B cell (primary cell): ENCODE results near the gene WDR87. TPM values are rescaled to one million over a fixed set of nuclear protein-coding genes. Genes with fewer than 3 reads are reported as not detected.

Experiments
- ATAC-seq: fragments of 200-7000 bp; cut with Tn5 transposase; one replicate; pipeline ENCODE4 v1.10.0; 2021; ENCODE audit warnings: low read depth, mild to moderate bottlenecking, moderate number of reproducible peaks, moderate library complexity
- CTCF ChIA-PET: fragments of 350-600 bp; sonication (Branson Sonifier 250); formaldehyde crosslinking; loops from one replicate; lab custom pipeline; 2021; ENCODE audit warnings: antibody characterized with exemption, inconsistent platforms; lab: Charles Lee
- POLR2A ChIA-PET: fragments of 350-600 bp; sonication (Branson Sonifier 250); formaldehyde crosslinking; loops from one replicate; lab custom pipeline; 2021; ENCODE audit warnings: antibody characterized with exemption; lab: Charles Lee
- DNase-seq: peaks from one replicate; pipeline ENCODE4 v3.0.0; 2013
- H2AFZ ChIP-seq: 2 replicates; pipeline ENCODE4 v1.6.1; 2012; ENCODE audit warnings: mild to moderate bottlenecking, low read depth, low read length; ENCODE audit not compliant: insufficient read depth, poor library complexity, severe bottlenecking
- H3K27ac ChIP-seq, 2 donors: 1 replicate in 1 of 2; 2 replicates in 1 of 2; pipeline ENCODE4 v1.5.1; 2012 to 2013; ENCODE audit warnings: low read length in 2 of 2, mild to moderate bottlenecking in 2 of 2, moderate library complexity in 1 of 2
- H3K27me3 ChIP-seq, 4 experiments: fragments of 200-600 bp in 1 of 4; sonication (generic) in 1 of 4; replicated peaks in 1 of 4; 1 replicate in 2 of 4; 2 replicates in 2 of 4; pipeline versions ENCODE4 v1.6.1 to v1.7.0; 2013 to 2016; ENCODE audit warnings: low read length in 3 of 4, mild to moderate bottlenecking in 2 of 4, mixed read lengths in 1 of 4, moderate library complexity in 1 of 4; ENCODE audit not compliant: insufficient read depth in 4 of 4, control insufficient read depth in 3 of 4; ENCODE audit errors: control extremely low read depth in 1 of 4
- H3K36me3 ChIP-seq, 2 experiments: replicated peaks in 1 of 2; 1 replicate in 1 of 2; 2 replicates in 1 of 2; pipeline versions ENCODE4 v1.6.1 to v1.7.1; 2013; ENCODE audit warnings: low read length in 1 of 2; ENCODE audit not compliant: insufficient read depth in 2 of 2, control insufficient read depth in 1 of 2; ENCODE audit errors: control extremely low read depth in 1 of 2, extremely low read depth in 1 of 2
- H3K4me1 ChIP-seq, 2 donors: fragments of 200-600 bp in 1 of 2; sonication (generic) in 1 of 2; 1 replicate in 1 of 2; 2 replicates in 1 of 2; pipeline versions ENCODE4 v1.5.1 to v1.6.1; 2013 to 2017; ENCODE audit warnings: low read length in 2 of 2; ENCODE audit not compliant: control insufficient read depth in 2 of 2, insufficient read depth in 2 of 2
- H3K4me2 ChIP-seq: replicated peaks from 2 replicates; pipeline ENCODE3; 2012; ENCODE audit warnings: mild to moderate bottlenecking, low read depth, low read length; ENCODE audit not compliant: poor library complexity, severe bottlenecking
- H3K4me3 ChIP-seq, 5 experiments: fragments of 200-600 bp in 1 of 5; sonication (generic) in 1 of 5; 1 replicate in 3 of 5; 2 replicates in 2 of 5; pipeline versions ENCODE4 v1.5.1 to v1.7.0; 2011 to 2016; ENCODE audit warnings: low read length in 4 of 5, mild to moderate bottlenecking in 4 of 5, low read depth in 2 of 5, control low read depth in 1 of 5, moderate library complexity in 1 of 5; ENCODE audit not compliant: insufficient read depth in 1 of 5; ENCODE audit errors: control extremely low read depth in 1 of 5, extremely low read depth in 1 of 5
- H3K79me2 ChIP-seq: fragments of 200-600 bp; sonication (generic); one replicate; pipeline ENCODE4 v1.6.0; 2016; ENCODE audit warnings: low read length; ENCODE audit not compliant: control insufficient read depth, insufficient read depth
- H3K9ac ChIP-seq: fragments of 200-600 bp; sonication (generic); 2 replicates; pipeline ENCODE4 v1.6.1; 2017; ENCODE audit warnings: mild to moderate bottlenecking, low read length, moderate library complexity
- H3K9me3 ChIP-seq, 3 donors: one replicate each; pipeline versions ENCODE4 v1.6.1 to v1.7.1; 2013; ENCODE audit warnings: low read length in 2 of 3; ENCODE audit not compliant: control insufficient read depth in 2 of 3, insufficient read depth in 1 of 3; ENCODE audit errors: control extremely low read depth in 1 of 3
- H4K20me1 ChIP-seq: 2 replicates; pipeline ENCODE4 v1.6.0; 2012; ENCODE audit warnings: mild to moderate bottlenecking, low read length; ENCODE audit not compliant: insufficient read depth, control insufficient read depth, poor library complexity, severe bottlenecking
- H3K27ac Mint-ChIP-seq: one replicate; pipeline ENCODE4 v1.8.0; 2021; ENCODE audit warnings: mixed read lengths
- H3K27me3 Mint-ChIP-seq: one replicate; pipeline ENCODE4 v1.8.0; 2021; ENCODE audit warnings: mixed read lengths
- H3K4me1 Mint-ChIP-seq: one replicate; pipeline ENCODE4 v1.8.0; 2021; ENCODE audit warnings: mixed read lengths
- H3K4me3 Mint-ChIP-seq: one replicate; pipeline ENCODE4 v1.8.0; 2021; ENCODE audit warnings: mixed read lengths
- H3K9me3 Mint-ChIP-seq: one replicate; pipeline ENCODE4 v1.8.0; 2022; ENCODE audit warnings: mixed read lengths; ENCODE audit not compliant: insufficient read depth
- EZH2 ChIP-seq: IDR thresholded peaks from 2 replicates; pipeline ENCODE4 v1.6.1; 2012; ENCODE audit warnings: borderline replicate concordance, low read depth, mild to moderate bottlenecking, moderate library complexity, low read length; ENCODE audit not compliant: insufficient read depth, poor library complexity, severe bottlenecking
- WGBS: methylation state at CpG from one replicate; pipeline ENCODE4 v1.1.5; 2013; ENCODE audit warnings: missing lambda C conversion rate; ENCODE audit not compliant: insufficient coverage; 5-methylcytosine and 5-hydroxymethylcytosine counted together
- intact Hi-C: fragments of 100-400 bp; cut with micrococcal nuclease; formaldehyde crosslinking; loops from one replicate; pipeline ENCODE4 v1.10.0; 2022
- polyA plus RNA-seq: library from polyadenylated mRNA; depleted of rRNA; stranded (reverse); fragments of >200 nt; gene quantifications from 2 replicates; pipeline ENCODE4 v1.2.3, GENCODE V29; 2012
- total RNA-seq, 2 donors: library from RNA; stranded (reverse); fragments of 120-200 nt in 1 of 2; gene quantifications; 1 replicate in 1 of 2; 2 replicates in 1 of 2; pipeline versions ENCODE4 v1.2.3 to v1.2.4, GENCODE V29; 2013 to 2022
- TF ChIP-seq, protein P1 (sequence below): fragments of 200-600 bp; IDR thresholded peaks from one replicate; pipeline ENCODE4 v1.8.0; 2022; ENCODE audit warnings: antibody characterized with exemption, mild to moderate bottlenecking

The WDR87 gene
- total and polyA plus RNA-seq, 2 donors (not counting 1 experiment from before 2014, with no cell fraction given), result not detected

DNA sequence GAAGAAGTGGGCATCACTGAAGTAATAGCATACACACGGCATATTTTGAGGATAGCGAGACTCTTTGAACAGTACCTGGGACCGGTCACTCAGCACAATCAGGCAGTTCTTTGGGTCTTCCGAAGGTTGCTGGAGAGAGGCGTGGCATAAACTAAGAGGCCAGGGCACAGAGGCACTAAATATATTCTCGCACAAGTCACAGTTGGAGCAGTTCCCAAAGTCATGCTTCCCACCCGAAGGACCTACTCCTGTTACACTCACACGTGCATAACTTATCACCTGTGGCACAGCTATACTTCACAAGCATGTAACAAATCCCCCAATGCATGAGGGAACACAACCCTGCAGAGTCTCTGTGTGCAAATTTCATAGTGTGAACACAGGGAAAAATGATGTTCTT lies 10.2 kb downstream of the WDR87 start:
- no peak for TF ChIP-seq EZH2
- TF ChIP-seq, protein P1, sequence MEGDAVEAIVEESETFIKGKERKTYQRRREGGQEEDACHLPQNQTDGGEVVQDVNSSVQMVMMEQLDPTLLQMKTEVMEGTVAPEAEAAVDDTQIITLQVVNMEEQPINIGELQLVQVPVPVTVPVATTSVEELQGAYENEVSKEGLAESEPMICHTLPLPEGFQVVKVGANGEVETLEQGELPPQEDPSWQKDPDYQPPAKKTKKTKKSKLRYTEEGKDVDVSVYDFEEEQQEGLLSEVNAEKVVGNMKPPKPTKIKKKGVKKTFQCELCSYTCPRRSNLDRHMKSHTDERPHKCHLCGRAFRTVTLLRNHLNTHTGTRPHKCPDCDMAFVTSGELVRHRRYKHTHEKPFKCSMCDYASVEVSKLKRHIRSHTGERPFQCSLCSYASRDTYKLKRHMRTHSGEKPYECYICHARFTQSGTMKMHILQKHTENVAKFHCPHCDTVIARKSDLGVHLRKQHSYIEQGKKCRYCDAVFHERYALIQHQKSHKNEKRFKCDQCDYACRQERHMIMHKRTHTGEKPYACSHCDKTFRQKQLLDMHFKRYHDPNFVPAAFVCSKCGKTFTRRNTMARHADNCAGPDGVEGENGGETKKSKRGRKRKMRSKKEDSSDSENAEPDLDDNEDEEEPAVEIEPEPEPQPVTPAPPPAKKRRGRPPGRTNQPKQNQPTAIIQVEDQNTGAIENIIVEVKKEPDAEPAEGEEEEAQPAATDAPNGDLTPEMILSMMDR, result no peak
- ATAC-seq, result no peak
- H3K9ac ChIP-seq, result no peak overlapping the region
- no peaks in the 10 kb centered on the region for H3K79me2 ChIP-seq
- H3K27me3 ChIP-seq, result peaks cover 0 to 7% (median 3%) of the 10 kb centered on the region in 4 experiments
- H4K20me1 ChIP-seq, result no peaks in the 10 kb centered on the region
- no peak for DNase-seq
- no peak overlapping the region for H3K27ac ChIP-seq
- Mint-ChIP-seq H3K4me1 (peaks cover 10% of the 10 kb centered on the region), H3K4me3 (no peak overlapping the region), H3K9me3 (no peaks in the 10 kb centered on the region), H3K27ac (no peak overlapping the region), H3K27me3 (peaks cover 16% of the 10 kb centered on the region)
- no peaks in the 10 kb centered on the region for H3K36me3 ChIP-seq
- H2AFZ ChIP-seq, result no peak overlapping the region
- peaks cover 6 to 10% of the 10 kb centered on the region in 2 donors for H3K4me1 ChIP-seq
- intact Hi-C loops, result loop anchor here (5.0 kb wide), 2 partner anchors 346 to 361 kb away; partner anchors contain the start of gene PPP1R14A
- no peak overlapping the region for H3K4me3 ChIP-seq
- H3K9me3 ChIP-seq, result no peaks in the 10 kb centered on the region
- H3K4me2 ChIP-seq, result no peak overlapping the region
- WGBS, result 98% methylated on average over 8 of the region's 8 CpGs
- ChIA-PET POLR2A (no interaction called here), CTCF (interaction anchor here (1.3 to 3.6 kb wide), 5 partner anchors 162 to 439 kb away, joined by 4 to 30 read pairs (median 6); partner anchors contain the start of gene CATSPERG)

DNA sequence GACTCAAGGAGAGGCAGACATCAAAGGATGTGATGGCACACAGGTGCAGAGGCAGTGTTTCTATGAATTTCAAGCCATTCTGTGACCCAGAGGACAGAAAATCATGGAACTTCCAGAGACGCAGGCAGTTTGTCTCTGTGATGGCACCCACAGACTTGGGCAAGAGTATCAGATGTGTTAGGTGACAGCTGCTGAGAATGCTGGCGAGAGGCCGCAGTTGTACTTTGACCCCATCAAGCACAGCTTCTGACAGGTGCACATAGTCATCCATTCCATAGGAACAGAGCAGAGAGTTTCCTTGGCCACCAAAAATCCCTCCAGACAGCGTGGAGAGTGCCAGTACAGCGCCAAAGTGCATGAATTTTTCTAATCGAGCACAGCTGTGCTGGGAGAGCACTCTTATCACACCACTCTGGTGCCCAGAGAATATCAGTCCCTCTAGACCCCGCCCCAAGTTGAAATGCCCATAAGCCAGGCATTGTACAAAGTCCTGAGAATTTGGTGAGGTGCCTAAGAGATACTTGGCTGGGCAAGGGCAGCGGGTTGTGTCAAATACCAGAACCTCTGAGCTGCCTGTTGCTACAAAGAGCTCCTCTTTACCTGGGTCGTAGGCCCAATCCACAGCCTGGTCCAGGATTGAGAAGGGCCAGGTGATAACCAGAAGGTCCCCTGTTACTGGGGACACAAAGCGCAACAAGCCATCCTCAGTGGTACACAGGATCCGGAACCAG lies 12.4 kb downstream of the WDR87 start:
- Mint-ChIP-seq H3K27ac (no peak overlapping the region), H3K27me3 (peaks cover 16% of the 10 kb centered on the region), H3K9me3 (no peaks in the 10 kb centered on the region), H3K4me1 (peaks cover 7% of the 10 kb centered on the region), H3K4me3 (no peak overlapping the region)
- H3K4me1 ChIP-seq, result peaks cover 4 to 6% of the 10 kb centered on the region in 2 donors
- DNase-seq, result no peak
- no peaks in the 10 kb centered on the region for H3K79me2 ChIP-seq
- intact Hi-C loops, result no loop called here
- H2AFZ ChIP-seq, result no peak overlapping the region
- ATAC-seq, result no peak
- H4K20me1 ChIP-seq, result no peaks in the 10 kb centered on the region
- H3K4me3 ChIP-seq, result no peak overlapping the region
- no peaks in the 10 kb centered on the region for H3K9me3 ChIP-seq
- no peaks in the 10 kb centered on the region for H3K36me3 ChIP-seq
- no peak overlapping the region for H3K27ac ChIP-seq
- 96% methylated on average over 10 of the region's 11 CpGs for WGBS
- H3K4me2 ChIP-seq, result no peak overlapping the region
- no peak for TF ChIP-seq EZH2
- TF ChIP-seq, protein P1, result no peak
- H3K27me3 ChIP-seq, result peaks cover 0 to 16% (median 3%) of the 10 kb centered on the region in 4 experiments
- ChIA-PET CTCF (interaction anchor here (2.3 kb wide), 1 partner anchor 9 kb away, joined by 7 read pairs; no protein-coding TSS in a partner anchor), POLR2A (no interaction called here)
- H3K9ac ChIP-seq, result no peak overlapping the region
